GM23338 (cell line): ENCODE results near the gene SHISA4. TPM values are rescaled to one million over a fixed set of nuclear protein-coding genes. Genes with fewer than 3 reads are reported as not detected.

Experiments used
- ATAC-seq: fragments of 200-7000 bp; cut with Tn5 transposase; 3 replicates; pipeline ENCODE4 v1.9.1; 2020
- DNase-seq: peaks from one replicate; pipeline ENCODE4 v3.0.0-alpha.2; 2015; ENCODE audit warnings: low spot score
- H2AFZ ChIP-seq: fragments of 200-600 bp; sonication (generic); 2 replicates; pipeline ENCODE4 v1.8.0; 2016; ENCODE audit warnings: antibody characterized with exemption, mild to moderate bottlenecking, moderate library complexity
- H3F3A ChIP-seq: fragments of 200-600 bp; sonication (generic); replicated peaks from 2 replicates; pipeline ENCODE4 v1.8.0; 2017; ENCODE audit warnings: antibody characterized with exemption, mixed run types, low read depth
- H3K27ac ChIP-seq: fragments of 200-600 bp; sonication (generic); 2 replicates; pipeline ENCODE4 v1.6.1; 2016; ENCODE audit warnings: low read depth
- H3K27me3 ChIP-seq: fragments of 200-600 bp; sonication (generic); 2 replicates; pipeline ENCODE4 v1.8.0; 2016; ENCODE audit warnings: mild to moderate bottlenecking, mixed run types, moderate library complexity; ENCODE audit not compliant: insufficient read depth
- H3K36me3 ChIP-seq: fragments of 200-600 bp; sonication (generic); 2 replicates; pipeline ENCODE4 v1.8.0; 2016; ENCODE audit warnings: mild to moderate bottlenecking; ENCODE audit not compliant: insufficient read depth
- H3K4me1 ChIP-seq: fragments of 200-600 bp; sonication (generic); 2 replicates; pipeline ENCODE4 v1.8.0; 2016; ENCODE audit warnings: mild to moderate bottlenecking, moderate library complexity; ENCODE audit not compliant: insufficient read depth
- H3K4me2 ChIP-seq: fragments of 200-600 bp; sonication (generic); 2 replicates; pipeline ENCODE4 v1.7.1; 2017; ENCODE audit warnings: mixed run types
- H3K4me3 ChIP-seq: fragments of 200-600 bp; sonication (generic); 2 replicates; pipeline ENCODE4 v1.6.1; 2016; ENCODE audit warnings: mixed run types
- H3K79me2 ChIP-seq: fragments of 200-600 bp; sonication (generic); replicated peaks from 2 replicates; pipeline ENCODE4 v1.8.0; 2017; ENCODE audit warnings: mild to moderate bottlenecking; ENCODE audit not compliant: insufficient read depth
- H3K9me2 ChIP-seq: fragments of 200-600 bp; sonication (generic); 2 replicates; pipeline ENCODE4 v1.8.0; 2017; ENCODE audit not compliant: insufficient read depth
- H4K20me1 ChIP-seq: fragments of 200-600 bp; sonication (generic); replicated peaks from 2 replicates; pipeline ENCODE4 v1.8.0; 2017; ENCODE audit warnings: mild to moderate bottlenecking; ENCODE audit not compliant: insufficient read depth
- H3K27ac Mint-ChIP-seq: 2 replicates; pipeline ENCODE4 v1.8.0; 2020; ENCODE audit warnings: inconsistent platforms, mild to moderate bottlenecking, moderate library complexity, mixed read lengths
- H3K27me3 Mint-ChIP-seq: 3 replicates; pipeline ENCODE4 v1.8.0; 2022; ENCODE audit warnings: low read depth, mild to moderate bottlenecking, moderate library complexity, mixed read lengths, inconsistent platforms; ENCODE audit not compliant: insufficient read depth, poor library complexity
- H3K36me3 Mint-ChIP-seq: 3 replicates; pipeline ENCODE4 v1.8.0; 2021; ENCODE audit warnings: low read depth, mild to moderate bottlenecking, inconsistent platforms, moderate library complexity, mixed read lengths
- H3K4me1 Mint-ChIP-seq: 3 replicates; pipeline ENCODE4 v1.8.0; 2020; ENCODE audit warnings: mild to moderate bottlenecking, inconsistent platforms, mixed read lengths
- H3K4me3 Mint-ChIP-seq: 3 replicates; pipeline ENCODE4 v1.8.0; 2021; ENCODE audit warnings: moderate library complexity, mild to moderate bottlenecking, inconsistent platforms, mixed read lengths
- H3K9me3 Mint-ChIP-seq: 3 replicates; pipeline ENCODE4 v1.8.0; 2020; ENCODE audit warnings: moderate library complexity, mild to moderate bottlenecking, inconsistent platforms, mixed read lengths
- CREB1 ChIP-seq: fragments of 250-450 bp; sonication (Bioruptor Pico); IDR thresholded peaks from 2 replicates; pipeline ENCODE4 v1.5.0; 2020; ENCODE audit warnings: low read depth, mild to moderate bottlenecking, moderate library complexity
- CTCF ChIP-seq, 2 experiments: fragments of 200-600 bp in 1 of 2; sonication (generic) in 1 of 2; conservative IDR thresholded peaks; 2 replicates each; pipeline versions ENCODE4 v1.5.1 to v1.6.1; 2016 to 2017; ENCODE audit warnings: antibody characterized with exemption in 2 of 2, low read depth in 2 of 2, mild to moderate bottlenecking in 2 of 2, moderate library complexity in 1 of 2
- EZH2phosphoT487 ChIP-seq: fragments of 200-600 bp; sonication (generic); IDR thresholded peaks from one replicate; pipeline ENCODE4 v1.8.1; 2018; ENCODE audit warnings: antibody characterized with exemption; ENCODE audit not compliant: unreplicated experiment
- JUNB ChIP-seq: IDR thresholded peaks from one replicate; pipeline ENCODE4 v1.6.1; 2016; ENCODE audit warnings: antibody characterized with exemption; ENCODE audit not compliant: unreplicated experiment
- NANOG ChIP-seq: IDR thresholded peaks from 2 replicates; pipeline ENCODE4 v1.6.1; 2016; ENCODE audit warnings: antibody characterized with exemption, borderline replicate concordance
- POLR2AphosphoS5 ChIP-seq: IDR thresholded peaks from 2 replicates; pipeline ENCODE4 v1.6.1; 2016; ENCODE audit warnings: antibody characterized with exemption, low read depth
- REST ChIP-seq: IDR thresholded peaks from one replicate; pipeline ENCODE4 v1.6.1; 2018; ENCODE audit warnings: antibody characterized with exemption; ENCODE audit not compliant: unreplicated experiment
- ZNF114 ChIP-seq: fragments of 250-450 bp; sonication (Bioruptor Pico); IDR thresholded peaks from 2 replicates; pipeline ENCODE4 v1.5.0; 2020; ENCODE audit warnings: mild to moderate bottlenecking, moderate library complexity
- ZNF331 ChIP-seq: fragments of 250-450 bp; sonication (Bioruptor Pico); IDR thresholded peaks from 2 replicates; pipeline ENCODE4 v1.5.0; 2020; ENCODE audit warnings: low read depth, mild to moderate bottlenecking, moderate library complexity
- ZNF462 ChIP-seq: fragments of 250-450 bp; sonication (Bioruptor Pico); IDR thresholded peaks from 2 replicates; pipeline ENCODE4 v1.5.0; 2020; ENCODE audit warnings: mild to moderate bottlenecking, moderate library complexity
- polyA plus RNA-seq: library from polyadenylated mRNA; unstranded; fragments of >200 nt; fragmentation: Nextera tagmentation; extraction: Ambion mirVana; gene quantifications from 2 replicates; pipeline ENCODE4 v1.2.1, GENCODE V29; 2016
- total RNA-seq: library from RNA; depleted of rRNA; stranded (reverse); fragments of >200 nt; shearing (Covaris generic); gene quantifications from 2 replicates; pipeline ENCODE4 v1.2.3, GENCODE V29; 2014

SHISA4 gene
- total and polyA plus RNA-seq, 2 experiments from 2014 or later: 8.0 to 9.2 TPM

- DNase-seq: no peak
- ATAC-seq: no peak
- H3K27ac ChIP-seq: no peak overlapping the region
- H3K27me3 ChIP-seq: no peaks in the 10 kb centered on the region
- H3K9me2 ChIP-seq: 0 out of 2 replicates have a peak, but pooled peaks cover 7% of the 10 kb centered on the region
- Mint-ChIP-seq H3K27ac (no peak overlapping the region), H3K27me3 (peaks cover 12% of the 10 kb centered on the region), H3K4me1 (peaks cover 4% of the 10 kb centered on the region; the same call in 1 of the 3 replicates), H3K36me3 (no peaks in the 10 kb centered on the region; the same call in 2 of the 3 replicates), H3K4me3 (no peak overlapping the region), H3K9me3 (no peaks in the 10 kb centered on the region)
- H3F3A ChIP-seq: no peaks in the 10 kb centered on the region
- no peak overlapping the region for H3K4me3 ChIP-seq
- H2AFZ ChIP-seq: no peak overlapping the region
- H3K36me3 ChIP-seq: no peaks in the 10 kb centered on the region
- TF ChIP-seq CREB1 (CRISPR knock-in tag): no peak
- TF ChIP-seq REST: no peak
- TF ChIP-seq POLR2AphosphoS5: no peak
- TF ChIP-seq EZH2phosphoT487: no peak
- TF ChIP-seq ZNF114 (CRISPR knock-in tag): no peak
- no peak for TF ChIP-seq ZNF331 (CRISPR knock-in tag)
- no peak for TF ChIP-seq JUNB
- TF ChIP-seq CTCF (conservative IDR thresholded peaks at IDR 0.05; ENCODE audit: low read depth in 2 of 2): no peak
- TF ChIP-seq NANOG: no peak
- TF ChIP-seq ZNF462 (CRISPR knock-in tag): no peak
- H3K79me2 ChIP-seq: no peaks in the 10 kb centered on the region
- H3K4me1 ChIP-seq: no peaks in the 10 kb centered on the region
- no peaks in the 10 kb centered on the region for H4K20me1 ChIP-seq
- H3K4me2 ChIP-seq: no peak overlapping the region
These were observed 13.5 kb downstream of the SHISA4 start for GRCh38 chr1:201902198-201902597.
